Neuronal stem cell (in vitro differentiated cells): ENCODE data around the gene PDK1.

Experiments
- DNase-seq: peaks from one replicate; pipeline ENCODE4 v3.0.0-alpha.2; 2013; ENCODE audit warnings: low spot score
- H2AFZ ChIP-seq: one replicate; pipeline ENCODE4 v1.6.1; 2013; ENCODE audit warnings: mild to moderate bottlenecking, low read length, inconsistent platforms
- H2AK5ac ChIP-seq: 2 replicates; pipeline ENCODE4 v1.6.1; 2013; ENCODE audit warnings: low read depth, mild to moderate bottlenecking, inconsistent platforms, low read length, moderate library complexity, mixed read lengths
- H2BK120ac ChIP-seq: 2 replicates; pipeline ENCODE4 v1.6.1; 2013; ENCODE audit warnings: low read depth, mild to moderate bottlenecking, inconsistent platforms, low read length, moderate library complexity, mixed read lengths
- H2BK12ac ChIP-seq: one replicate; pipeline ENCODE4 v1.6.1; 2013; ENCODE audit warnings: low read length, inconsistent platforms
- H2BK15ac ChIP-seq: 2 replicates; pipeline ENCODE4 v1.6.1; 2013; ENCODE audit warnings: mild to moderate bottlenecking, low read length, inconsistent platforms, mixed read lengths
- H2BK5ac ChIP-seq: one replicate; pipeline ENCODE4 v1.6.1; 2013; ENCODE audit warnings: inconsistent platforms, mild to moderate bottlenecking, low read length, moderate library complexity
- H3K14ac ChIP-seq: one replicate; pipeline ENCODE4 v1.6.1; 2013; ENCODE audit warnings: low read length, inconsistent platforms
- H3K18ac ChIP-seq: 2 replicates; pipeline ENCODE4 v1.6.1; 2013; ENCODE audit warnings: low read length, inconsistent platforms
- H3K23ac ChIP-seq: 2 replicates; pipeline ENCODE4 v1.6.1; 2013; ENCODE audit warnings: low read depth, mild to moderate bottlenecking, mixed read lengths, low read length, inconsistent platforms; ENCODE audit not compliant: poor library complexity
- H3K27ac ChIP-seq: replicated peaks from 3 replicates; pipeline ENCODE4 v1.5.1; 2013; ENCODE audit warnings: low read length, inconsistent platforms
- H3K27me3 ChIP-seq, 3 experiments: 2 replicates each; pipeline ENCODE4 v1.6.1; 2013; ENCODE audit warnings: low read length in 3 of 3, mild to moderate bottlenecking in 2 of 3, inconsistent platforms in 1 of 3, low read depth in 1 of 3, mixed read lengths in 1 of 3, moderate library complexity in 1 of 3; ENCODE audit not compliant: control insufficient read depth in 3 of 3, insufficient read depth in 3 of 3
- H3K36me3 ChIP-seq, 2 donors: replicated peaks in 1 of 2; 2 replicates each; pipeline ENCODE4 v1.6.1; 2013; ENCODE audit warnings: low read length in 2 of 2; ENCODE audit not compliant: control insufficient read depth in 2 of 2, insufficient read depth in 2 of 2
- H3K4ac ChIP-seq: 2 replicates; pipeline ENCODE4 v1.6.1; 2013; ENCODE audit warnings: inconsistent platforms, mild to moderate bottlenecking, low read length, moderate library complexity
- H3K4me1 ChIP-seq, 2 donors: 1 replicate in 1 of 2; 2 replicates in 1 of 2; pipeline ENCODE4 v1.6.1; 2013; ENCODE audit warnings: low read length in 2 of 2, low read depth in 1 of 2; ENCODE audit not compliant: control insufficient read depth in 2 of 2, insufficient read depth in 1 of 2
- H3K4me2 ChIP-seq: one replicate; pipeline ENCODE4 v1.6.1; 2013; ENCODE audit warnings: mild to moderate bottlenecking, low read length, inconsistent platforms; ENCODE audit not compliant: insufficient read depth, poor library complexity, severe bottlenecking
- H3K4me3 ChIP-seq, 2 donors: 2 replicates each; pipeline ENCODE4 v1.5.1; 2013; ENCODE audit warnings: low read length in 2 of 2, mild to moderate bottlenecking in 2 of 2, inconsistent platforms in 1 of 2, moderate library complexity in 1 of 2
- H3K79me1 ChIP-seq: one replicate; pipeline ENCODE4 v1.6.1; 2013; ENCODE audit warnings: low read depth, mild to moderate bottlenecking, inconsistent platforms, low read length, moderate library complexity
- H3K9ac ChIP-seq: one replicate; pipeline ENCODE4 v1.6.1; 2013; ENCODE audit warnings: mild to moderate bottlenecking, low read depth, low read length, inconsistent platforms; ENCODE audit not compliant: poor library complexity
- H3K9me3 ChIP-seq, 2 donors: replicated peaks in 1 of 2; 2 replicates each; pipeline versions ENCODE3 to v1.6.1; 2013; ENCODE audit warnings: low read length in 2 of 2, mild to moderate bottlenecking in 2 of 2, inconsistent platforms in 1 of 2, low read depth in 1 of 2, mixed read lengths in 1 of 2, moderate library complexity in 1 of 2; ENCODE audit not compliant: control insufficient read depth in 2 of 2, insufficient read depth in 1 of 2
- H4K8ac ChIP-seq: one replicate; pipeline ENCODE4 v1.6.1; 2013; ENCODE audit warnings: low read depth, mild to moderate bottlenecking, inconsistent platforms, low read length, moderate library complexity
- H4K91ac ChIP-seq: one replicate; pipeline ENCODE4 v1.6.1; 2013; ENCODE audit warnings: low read length, low read depth, mild to moderate bottlenecking, inconsistent platforms; ENCODE audit not compliant: poor library complexity
- whole genome bisulfite sequencing, 2 donors: extraction: QIAGEN DNeasy Blood & Tissue Kit; methylation state at CpG; one replicate each; pipeline ENCODE4 v1.1.7; 2013; ENCODE audit warnings: missing lambda C conversion rate in 2 of 2, mixed read lengths in 1 of 2; ENCODE audit not compliant: insufficient read length in 2 of 2, insufficient replicate concordance in 1 of 2; ENCODE audit errors: extremely low coverage in 2 of 2; 5-methylcytosine and 5-hydroxymethylcytosine counted together

Gene PDK1

GRCh38 chr2:172550419-172550818 lies 5.5 kb upstream of the PDK1 start:
- Histone ChIP-seq H3K36me3 (no peaks in the 10 kb centered on the region), H3K14ac (no peak overlapping the region), H3K79me1 (no peaks in the 10 kb centered on the region), H3K18ac (no peak overlapping the region), H3K27me3 (peaks cover 0 to 3% (median 0%) of the 10 kb centered on the region in 3 experiments), H3K4ac (no peak overlapping the region), H2AK5ac (no peak overlapping the region), H3K4me3 (no peak overlapping the region), H2AFZ (peak overlapping the region; percentile 50), H4K8ac (no peak overlapping the region), H3K4me2 (no peak overlapping the region), H3K9me3 (peaks cover 0 to 9% of the 10 kb centered on the region in 2 donors), H2BK120ac (no peak overlapping the region), H2BK12ac (no peak overlapping the region), H2BK5ac (no peak overlapping the region), H3K4me1 (peaks cover 1 to 3% of the 10 kb centered on the region in 2 donors), H3K27ac (no peak overlapping the region), H3K9ac (no peak overlapping the region), H3K23ac (no peak overlapping the region), H4K91ac (no peak overlapping the region), H2BK15ac (no peak overlapping the region)
- DNase-seq, result no peak

- H3K27me3 ChIP-seq, result peaks cover 0 to 3% (median 0%) of the 10 kb centered on the region in 3 experiments
- no peak overlapping the region for H3K4me3 ChIP-seq
- H3K9me3 ChIP-seq, result peaks cover 0 to 6% of the 10 kb centered on the region in 2 donors
- no peaks in the 10 kb centered on the region for H3K79me1 ChIP-seq
- no peak overlapping the region for H3K4ac ChIP-seq
- H3K9ac ChIP-seq, result no peak overlapping the region
- no peak overlapping the region for H3K27ac ChIP-seq
- H3K14ac ChIP-seq, result no peak overlapping the region
- H3K18ac ChIP-seq, result no peak overlapping the region
- peak overlapping the region; percentile 50 for H2AFZ ChIP-seq
- H3K4me2 ChIP-seq, result no peak overlapping the region
- no peak for DNase-seq
- no peak overlapping the region for H2BK5ac ChIP-seq
- no peak overlapping the region for H4K91ac ChIP-seq
- H4K8ac ChIP-seq, result no peak overlapping the region
- peaks cover 1 to 4% of the 10 kb centered on the region in 2 donors for H3K4me1 ChIP-seq
- no peaks in the 10 kb centered on the region for H3K36me3 ChIP-seq
- no peak overlapping the region for H2BK120ac ChIP-seq
- no peak overlapping the region for H2AK5ac ChIP-seq
- no peak overlapping the region for H2BK12ac ChIP-seq
- no peak overlapping the region for H2BK15ac ChIP-seq
- no peak overlapping the region for H3K23ac ChIP-seq
Observed at GRCh38 chr2:172551271-172551670, 4.6 kb upstream of the PDK1 start.

GRCh38 chr2:172552547-172553291 lies 3.2 kb upstream of the PDK1 start:
- Histone ChIP-seq H2BK120ac (no peak overlapping the region), H3K4ac (no peak overlapping the region), H3K79me1 (no peaks in the 10 kb centered on the region), H2BK5ac (no peak overlapping the region), H2AFZ (no peak overlapping the region), H4K8ac (no peak overlapping the region), H3K18ac (no peak overlapping the region), H3K36me3 (no peaks in the 10 kb centered on the region), H3K9ac (no peak overlapping the region), H3K4me1 (peaks cover 5 to 11% of the 10 kb centered on the region in 2 donors), H3K4me3 (no peak overlapping the region), H3K27me3 (peaks cover 0 to 6% (median 0%) of the 10 kb centered on the region in 3 experiments), H4K91ac (no peak overlapping the region), H2BK15ac (no peak overlapping the region), H3K4me2 (no peak overlapping the region), H3K23ac (no peak overlapping the region), H3K27ac (no peak overlapping the region), H2BK12ac (no peak overlapping the region), H3K9me3 (peaks cover 0 to under 1% of the 10 kb centered on the region in 2 donors), H3K14ac (no peak overlapping the region), H2AK5ac (no peak overlapping the region)
- no peak for DNase-seq
- no CpG with 5 or more reads among the region's 4 CpGs for WGBS, 2 donors

- H2BK15ac ChIP-seq, result no peak overlapping the region
- H2AK5ac ChIP-seq, result no peak overlapping the region
- no peak overlapping the region for H2BK12ac ChIP-seq
- H3K14ac ChIP-seq, result no peak overlapping the region
- no CpG with 5 or more reads among the region's 18 CpGs for WGBS, 2 donors
- no peak overlapping the region for H3K27ac ChIP-seq
- peaks cover 0 to 6% of the 10 kb centered on the region in 2 donors for H3K36me3 ChIP-seq
- H2AFZ ChIP-seq, result peak overlapping the region; percentile 97
- DNase-seq, result no peak
- peak overlapping the region in 1 of 2 donors; percentile 87 for H3K4me3 ChIP-seq
- no peak overlapping the region for H3K4me2 ChIP-seq
- H3K18ac ChIP-seq, result no peak overlapping the region
- H3K23ac ChIP-seq, result no peak overlapping the region
- peaks cover 0 to 6% (median 0%) of the 10 kb centered on the region in 3 experiments for H3K27me3 ChIP-seq
- no peaks in the 10 kb centered on the region for H3K79me1 ChIP-seq
- H4K8ac ChIP-seq, result no peak overlapping the region
- no peaks in the 10 kb centered on the region for H3K9me3 ChIP-seq
- no peak overlapping the region for H4K91ac ChIP-seq
- H2BK120ac ChIP-seq, result no peak overlapping the region
- peaks cover 5 to 11% of the 10 kb centered on the region in 2 donors for H3K4me1 ChIP-seq
- H2BK5ac ChIP-seq, result no peak overlapping the region
- H3K4ac ChIP-seq, result no peak overlapping the region
- H3K9ac ChIP-seq, result no peak overlapping the region
Observed at GRCh38 chr2:172554352-172555271, 1.3 kb upstream of the PDK1 start.
